Smooth muscle cell (in vitro differentiated cells): Measurements from ENCODE around the gene GNA12. TPM values are rescaled to one million over a fixed set of nuclear protein-coding genes. Genes with fewer than 3 reads are reported as not detected.

Source experiments
- DNase-seq: peaks from one replicate; lab custom pipeline; 2025; ENCODE audit not compliant: unreplicated experiment; lab: John Stamatoyannopoulos, UW
- H2AFZ ChIP-seq: fragments of 200-600 bp; sonication (generic); 2 replicates; pipeline ENCODE4 v1.6.0; 2016; ENCODE audit warnings: antibody characterized with exemption, low read depth, mild to moderate bottlenecking
- H3F3A ChIP-seq: fragments of 200-600 bp; sonication (generic); 2 replicates; pipeline ENCODE4 v1.6.0; 2017; ENCODE audit warnings: antibody characterized with exemption, low read depth
- H3K27ac ChIP-seq: fragments of 200-600 bp; sonication (generic); 2 replicates; pipeline ENCODE4 v1.5.1; 2016; ENCODE audit warnings: low read depth, mild to moderate bottlenecking
- H3K27me3 ChIP-seq: fragments of 200-600 bp; sonication (generic); 2 replicates; pipeline ENCODE4 v1.6.1; 2016; ENCODE audit warnings: low read depth, mild to moderate bottlenecking
- H3K36me3 ChIP-seq: fragments of 200-600 bp; sonication (generic); 2 replicates; pipeline ENCODE4 v1.5.1; 2016; ENCODE audit warnings: low read depth
- H3K4me1 ChIP-seq: fragments of 200-600 bp; sonication (generic); 2 replicates; pipeline ENCODE4 v1.5.1; 2016; ENCODE audit warnings: low read depth
- H3K4me2 ChIP-seq: fragments of 200-600 bp; sonication (generic); 2 replicates; pipeline ENCODE4 v1.6.0; 2016; ENCODE audit warnings: mild to moderate bottlenecking
- H3K4me3 ChIP-seq: fragments of 200-600 bp; sonication (generic); 2 replicates; pipeline ENCODE4 v1.5.1; 2016; ENCODE audit warnings: mild to moderate bottlenecking
- H3K79me2 ChIP-seq: fragments of 200-600 bp; sonication (generic); 2 replicates; pipeline ENCODE4 v1.6.0; 2016; ENCODE audit warnings: low read depth, mild to moderate bottlenecking
- H3K9ac ChIP-seq: fragments of 200-600 bp; sonication (generic); 2 replicates; pipeline ENCODE4 v1.6.0; 2016; ENCODE audit warnings: low read depth
- H3K9me3 ChIP-seq: fragments of 200-600 bp; sonication (generic); replicated peaks from 2 replicates; pipeline ENCODE4 v1.5.1; 2016; ENCODE audit warnings: low read depth
- H4K20me1 ChIP-seq: fragments of 200-600 bp; sonication (generic); 2 replicates; pipeline ENCODE4 v1.6.0; 2016; ENCODE audit warnings: low read depth
- WGBS: methylation state at CpG from one replicate; pipeline ENCODE4 v1.1.7; 2016; ENCODE audit warnings: low lambda C conversion rate; 5-methylcytosine and 5-hydroxymethylcytosine counted together
- polyA plus RNA-seq: library from polyadenylated mRNA; unstranded; fragments of >200 nt; fragmentation: Nextera tagmentation; extraction: Ambion mirVana; gene quantifications from 2 replicates; pipeline ENCODE4 v1.2.1, GENCODE V29; 2016
- total RNA-seq: library from RNA; depleted of rRNA; stranded (reverse); fragments of >200 nt; gene quantifications from 2 replicates; pipeline ENCODE4 v1.2.3, GENCODE V29; 2014
- TF ChIP-seq, protein P1 (sequence below): fragments of 200-600 bp; sonication (generic); IDR thresholded peaks from 2 replicates; pipeline ENCODE4 v1.5.1; 2017; ENCODE audit warnings: borderline replicate concordance, mild to moderate bottlenecking, antibody characterized with exemption; ENCODE audit not compliant: insufficient read depth, poor library complexity, severe bottlenecking

Gene GNA12
- total and polyA plus RNA-seq, 2 experiments from 2014 or later, result 20.3 to 34.7 TPM

- no peak overlapping the region for H3K4me2 ChIP-seq
- H2AFZ ChIP-seq, result no peak overlapping the region
- DNase-seq, result no peak
- peaks cover 10% of the 10 kb centered on the region for H3K4me1 ChIP-seq
- H3K79me2 ChIP-seq, result peaks cover 97% of the 10 kb centered on the region
- H3K36me3 ChIP-seq, result no peaks in the 10 kb centered on the region
- WGBS, result over 99% methylated on average over 8 of the region's 8 CpGs
- H3K9ac ChIP-seq, result no peak overlapping the region
- peaks cover 8% of the 10 kb centered on the region for H3F3A ChIP-seq
- TF ChIP-seq, protein P1, sequence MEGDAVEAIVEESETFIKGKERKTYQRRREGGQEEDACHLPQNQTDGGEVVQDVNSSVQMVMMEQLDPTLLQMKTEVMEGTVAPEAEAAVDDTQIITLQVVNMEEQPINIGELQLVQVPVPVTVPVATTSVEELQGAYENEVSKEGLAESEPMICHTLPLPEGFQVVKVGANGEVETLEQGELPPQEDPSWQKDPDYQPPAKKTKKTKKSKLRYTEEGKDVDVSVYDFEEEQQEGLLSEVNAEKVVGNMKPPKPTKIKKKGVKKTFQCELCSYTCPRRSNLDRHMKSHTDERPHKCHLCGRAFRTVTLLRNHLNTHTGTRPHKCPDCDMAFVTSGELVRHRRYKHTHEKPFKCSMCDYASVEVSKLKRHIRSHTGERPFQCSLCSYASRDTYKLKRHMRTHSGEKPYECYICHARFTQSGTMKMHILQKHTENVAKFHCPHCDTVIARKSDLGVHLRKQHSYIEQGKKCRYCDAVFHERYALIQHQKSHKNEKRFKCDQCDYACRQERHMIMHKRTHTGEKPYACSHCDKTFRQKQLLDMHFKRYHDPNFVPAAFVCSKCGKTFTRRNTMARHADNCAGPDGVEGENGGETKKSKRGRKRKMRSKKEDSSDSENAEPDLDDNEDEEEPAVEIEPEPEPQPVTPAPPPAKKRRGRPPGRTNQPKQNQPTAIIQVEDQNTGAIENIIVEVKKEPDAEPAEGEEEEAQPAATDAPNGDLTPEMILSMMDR, result no peak
- no peaks in the 10 kb centered on the region for H3K27me3 ChIP-seq
- H3K27ac ChIP-seq, result no peak overlapping the region
- H3K9me3 ChIP-seq, result no peaks in the 10 kb centered on the region
- no peak overlapping the region for H3K4me3 ChIP-seq
- peaks cover 89% of the 10 kb centered on the region for H4K20me1 ChIP-seq
Observed at GRCh38 chr7:2809903-2810625, 34.0 kb downstream of the GNA12 start.

GRCh38 chr7:2808891-2809665 is 35.0 kb downstream of the GNA12 start:
- H3K4me2 ChIP-seq, result no peak overlapping the region
- H3K36me3 ChIP-seq, result no peaks in the 10 kb centered on the region
- 97% methylated on average over 15 of the region's 15 CpGs for WGBS
- H3K79me2 ChIP-seq, result peaks cover 97% of the 10 kb centered on the region
- peaks cover 11% of the 10 kb centered on the region for H3F3A ChIP-seq
- no peak overlapping the region for H3K4me3 ChIP-seq
- H3K9me3 ChIP-seq, result no peaks in the 10 kb centered on the region
- H3K27ac ChIP-seq, result no peak overlapping the region
- no peak overlapping the region for H3K9ac ChIP-seq
- no peak for DNase-seq
- H4K20me1 ChIP-seq, result peaks cover 83% of the 10 kb centered on the region
- peaks cover 18% of the 10 kb centered on the region for H3K4me1 ChIP-seq
- TF ChIP-seq, protein P1, result no peak
- no peak overlapping the region for H2AFZ ChIP-seq
- no peaks in the 10 kb centered on the region for H3K27me3 ChIP-seq

- H3K27ac ChIP-seq, result no peak overlapping the region
- peaks cover 96% of the 10 kb centered on the region for H3K79me2 ChIP-seq
- no peaks in the 10 kb centered on the region for H3K9me3 ChIP-seq
- WGBS, result 86% methylated on average over 21 of the region's 21 CpGs
- peaks cover 11% of the 10 kb centered on the region for H3F3A ChIP-seq
- H3K36me3 ChIP-seq, result no peaks in the 10 kb centered on the region
- no peaks in the 10 kb centered on the region for H3K27me3 ChIP-seq
- peak overlapping the region; percentile 45 for H3K4me2 ChIP-seq
- no peak for DNase-seq
- H3K9ac ChIP-seq, result no peak overlapping the region
- H3K4me1 ChIP-seq, result peaks cover 28% of the 10 kb centered on the region
- TF ChIP-seq, protein P1, result no peak
- peaks cover 77% of the 10 kb centered on the region for H4K20me1 ChIP-seq
- no peak overlapping the region for H2AFZ ChIP-seq
- no peak overlapping the region for H3K4me3 ChIP-seq
Observed at GRCh38 chr7:2807845-2808772, 36.0 kb downstream of the GNA12 start.
